HG02981 (cell line): Measurements from ENCODE around the gene DBP.
"Not testable (repeated sequence)": the region's sequence is repeated elsewhere in the genome, so short reads cannot be mapped to it uniquely, and the experiment has no call there.

ENCODE experiments used
- ATAC-seq: cut with Tn5 transposase; IDR thresholded peaks from one replicate; pipeline ENCODE4 v1.9.1; 2021; ENCODE audit warnings: mild to moderate bottlenecking, moderate library complexity; ENCODE audit not compliant: unreplicated experiment

DBP gene

GRCh38 chr19:48636859-48637448 is at the start of gene DBP:
Gene DBP, minus strand, starts transcription at chr19:48637379. Its CDS starts 385 bp downstream, at chr19:48636994.
- ATAC-seq, result no peak

GRCh38 chr19:48686637-48687036 is 49.5 kb upstream of the DBP start:
- not testable (repeated sequence) for ATAC-seq

- no peak for ATAC-seq
These were observed 48.9 kb upstream of the DBP start for GRCh38 chr19:48686088-48686487.

GRCh38 chr19:48685583-48685982 is 48.4 kb upstream of the DBP start:
- no peak for ATAC-seq

- ATAC-seq, result no peak
These were observed 46.2 kb upstream of the DBP start for GRCh38 chr19:48683349-48683748.

GRCh38 chr19:48681127-48681470 is 43.9 kb upstream of the DBP start:
- ATAC-seq, result no peak

GRCh38 chr19:48680436-48681126 is 43.4 kb upstream of the DBP start:
- ATAC-seq, result no peak

GRCh38 chr19:48680006-48680405 is 42.8 kb upstream of the DBP start:
- not testable (repeated sequence) for ATAC-seq

GRCh38 chr19:48678201-48678600 is 41.0 kb upstream of the DBP start:
- ATAC-seq, result no peak

GRCh38 chr19:48676887-48677286 is 39.7 kb upstream of the DBP start:
- no peak for ATAC-seq

- ATAC-seq, result no peak
These were observed 39.3 kb upstream of the DBP start for GRCh38 chr19:48676487-48676886.

- no peak for ATAC-seq
These were observed 38.0 kb upstream of the DBP start for GRCh38 chr19:48674921-48675824.

GRCh38 chr19:48674216-48674809 is 37.1 kb upstream of the DBP start:
- ATAC-seq, result no peak

- no peak for ATAC-seq
These were observed 36.4 kb upstream of the DBP start for GRCh38 chr19:48673436-48674100.

- no peak for ATAC-seq
These were observed 35.8 kb upstream of the DBP start, which contains the start of gene NTN5 for GRCh38 chr19:48672994-48673393. Gene NTN5, minus strand, starts transcription at chr19:48673017. Its CDS starts 2,031 bp downstream, at chr19:48670986.

- ATAC-seq, result no peak
These were observed 34.3 kb upstream of the DBP start for GRCh38 chr19:48671446-48671995.

- ATAC-seq, result no peak
These were observed 33.7 kb upstream of the DBP start for GRCh38 chr19:48670699-48671445.

- ATAC-seq, result no peak
These were observed 32.9 kb upstream of the DBP start for GRCh38 chr19:48669903-48670668.

- ATAC-seq, result no peak
These were observed 31.6 kb upstream of the DBP start for GRCh38 chr19:48668761-48669160.
